ENCODE results near the gene DYNC1H1. TPM values are rescaled to one million over a fixed set of nuclear protein-coding genes. Genes with fewer than 3 reads are reported as not detected.

The DYNC1H1 gene
- total RNA-seq, 1 donor from 2014 or later: 783 TPM

DNA sequence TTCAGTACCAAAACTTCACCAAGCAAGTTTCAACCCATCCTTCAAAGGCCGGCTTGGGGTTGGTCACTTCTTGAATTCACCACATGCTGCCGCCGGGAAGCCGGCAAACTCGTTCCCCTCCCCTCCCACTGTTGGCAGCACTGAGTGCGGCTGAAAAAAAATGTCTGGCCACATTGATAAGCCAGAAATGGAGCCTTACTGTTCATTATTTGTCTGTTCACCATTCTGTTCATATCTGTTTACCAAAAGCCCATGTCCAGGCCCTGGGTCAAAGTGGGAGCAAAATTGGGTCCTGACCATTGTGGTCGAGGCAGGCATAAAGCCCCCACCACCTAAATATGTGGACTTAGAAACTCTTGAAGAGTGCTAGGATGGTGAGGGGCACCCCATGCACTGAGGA is 129.7 kb downstream of the DYNC1H1 start:
- TF ChIP-seq, protein P1, sequence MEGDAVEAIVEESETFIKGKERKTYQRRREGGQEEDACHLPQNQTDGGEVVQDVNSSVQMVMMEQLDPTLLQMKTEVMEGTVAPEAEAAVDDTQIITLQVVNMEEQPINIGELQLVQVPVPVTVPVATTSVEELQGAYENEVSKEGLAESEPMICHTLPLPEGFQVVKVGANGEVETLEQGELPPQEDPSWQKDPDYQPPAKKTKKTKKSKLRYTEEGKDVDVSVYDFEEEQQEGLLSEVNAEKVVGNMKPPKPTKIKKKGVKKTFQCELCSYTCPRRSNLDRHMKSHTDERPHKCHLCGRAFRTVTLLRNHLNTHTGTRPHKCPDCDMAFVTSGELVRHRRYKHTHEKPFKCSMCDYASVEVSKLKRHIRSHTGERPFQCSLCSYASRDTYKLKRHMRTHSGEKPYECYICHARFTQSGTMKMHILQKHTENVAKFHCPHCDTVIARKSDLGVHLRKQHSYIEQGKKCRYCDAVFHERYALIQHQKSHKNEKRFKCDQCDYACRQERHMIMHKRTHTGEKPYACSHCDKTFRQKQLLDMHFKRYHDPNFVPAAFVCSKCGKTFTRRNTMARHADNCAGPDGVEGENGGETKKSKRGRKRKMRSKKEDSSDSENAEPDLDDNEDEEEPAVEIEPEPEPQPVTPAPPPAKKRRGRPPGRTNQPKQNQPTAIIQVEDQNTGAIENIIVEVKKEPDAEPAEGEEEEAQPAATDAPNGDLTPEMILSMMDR (IDR thresholded peaks at IDR 0.05; ENCODE audit: insufficient read depth, low read length, poor library complexity, severe bottlenecking): no peak

DNA sequence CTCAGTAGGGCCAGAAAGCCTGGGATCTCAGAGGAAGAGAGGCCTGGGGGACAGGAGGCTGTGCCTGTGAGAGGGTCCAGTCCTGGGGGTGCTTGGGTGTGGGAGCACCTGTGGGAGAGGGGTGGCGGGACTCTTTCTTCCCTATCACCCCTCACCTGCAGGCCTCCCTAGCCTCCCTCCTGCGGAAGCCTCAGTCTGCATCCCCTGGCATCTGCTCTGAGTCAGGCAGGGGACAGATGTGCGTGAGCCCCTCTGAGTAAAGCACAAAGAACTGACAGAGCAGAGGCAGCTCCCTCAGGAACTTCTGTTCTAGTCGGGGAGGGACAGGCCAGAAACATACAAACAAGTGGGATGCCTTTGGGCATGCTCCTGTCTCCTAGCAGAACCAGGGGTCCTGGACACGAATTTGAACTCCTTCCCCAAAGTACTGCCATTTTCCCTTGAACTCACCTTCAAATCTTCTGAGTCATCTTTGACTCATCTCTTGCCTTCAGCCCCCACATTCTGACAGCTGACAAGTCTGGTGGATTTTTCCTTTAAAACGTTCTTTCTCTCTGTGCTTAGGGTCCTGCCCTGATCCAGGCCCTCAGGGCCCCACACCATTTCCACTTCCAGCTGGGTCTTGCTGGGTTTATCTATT is 131.0 kb downstream of the DYNC1H1 start:
- Histone ChIP-seq H3K36me3 (ENCODE audit: control insufficient read depth, insufficient read depth, low read length) (no peaks in the 10 kb centered on the region), H3K27me3 (ENCODE audit: control insufficient read depth, insufficient read depth, low read length) (no peaks in the 10 kb centered on the region), H3K4me3 (ENCODE audit: low read depth, low read length) (no peak overlapping the region)
- no peak for DNase-seq (ENCODE audit: low read depth)
- TF ChIP-seq, protein P1 (IDR thresholded peaks at IDR 0.05; ENCODE audit: insufficient read depth, low read length, poor library complexity, severe bottlenecking): no peak

More for the DNA sequence above, 129.7 kb downstream of the DYNC1H1 start:
- no peak for DNase-seq (ENCODE audit: low read depth)
- H3K27me3 ChIP-seq (ENCODE audit: control insufficient read depth, insufficient read depth, low read length): no peaks in the 10 kb centered on the region
- H3K36me3 ChIP-seq (ENCODE audit: control insufficient read depth, insufficient read depth, low read length): no peaks in the 10 kb centered on the region
- no peak overlapping the region for H3K4me3 ChIP-seq (ENCODE audit: low read depth, low read length)

DNA sequence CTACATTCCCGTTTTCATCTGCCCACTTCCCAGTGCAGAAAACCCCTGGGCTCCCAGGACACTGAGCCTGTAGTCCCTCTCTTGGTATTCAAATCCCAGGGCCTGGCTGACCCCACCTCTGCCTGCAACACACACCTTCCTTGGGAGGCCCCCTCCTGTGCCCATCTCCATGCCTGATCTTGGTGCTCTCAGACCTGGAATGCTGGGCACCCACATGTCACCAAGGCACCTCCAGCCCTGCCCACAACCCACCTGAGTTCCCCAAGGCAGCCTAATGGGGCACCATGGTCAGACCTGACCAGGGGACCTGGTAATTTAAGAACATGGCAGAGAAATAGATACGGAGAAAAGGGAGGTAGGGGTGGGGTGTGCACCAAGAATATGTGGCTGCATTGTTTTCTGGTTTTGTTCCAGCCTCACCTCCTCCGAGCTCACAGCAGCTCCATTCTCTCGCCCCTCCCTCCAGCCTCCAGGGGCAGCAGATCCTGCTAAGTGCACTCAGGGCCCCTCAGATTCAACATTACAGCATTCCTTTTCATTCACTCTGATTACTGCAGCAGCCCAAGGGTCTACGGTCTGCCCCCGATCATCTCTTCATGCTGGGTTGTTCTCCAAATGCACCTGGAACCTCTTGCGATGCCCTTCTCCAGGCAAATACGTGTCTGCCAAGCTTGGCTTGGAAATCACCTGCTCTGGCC is 131.6 kb downstream of the DYNC1H1 start:
- TF ChIP-seq, protein P1 (IDR thresholded peaks at IDR 0.05; ENCODE audit: insufficient read depth, low read length, poor library complexity, severe bottlenecking): no peak
- H3K4me3 ChIP-seq (ENCODE audit: low read depth, low read length): no peak overlapping the region
- no peaks in the 10 kb centered on the region for H3K36me3 ChIP-seq (ENCODE audit: control insufficient read depth, insufficient read depth, low read length)

DNA sequence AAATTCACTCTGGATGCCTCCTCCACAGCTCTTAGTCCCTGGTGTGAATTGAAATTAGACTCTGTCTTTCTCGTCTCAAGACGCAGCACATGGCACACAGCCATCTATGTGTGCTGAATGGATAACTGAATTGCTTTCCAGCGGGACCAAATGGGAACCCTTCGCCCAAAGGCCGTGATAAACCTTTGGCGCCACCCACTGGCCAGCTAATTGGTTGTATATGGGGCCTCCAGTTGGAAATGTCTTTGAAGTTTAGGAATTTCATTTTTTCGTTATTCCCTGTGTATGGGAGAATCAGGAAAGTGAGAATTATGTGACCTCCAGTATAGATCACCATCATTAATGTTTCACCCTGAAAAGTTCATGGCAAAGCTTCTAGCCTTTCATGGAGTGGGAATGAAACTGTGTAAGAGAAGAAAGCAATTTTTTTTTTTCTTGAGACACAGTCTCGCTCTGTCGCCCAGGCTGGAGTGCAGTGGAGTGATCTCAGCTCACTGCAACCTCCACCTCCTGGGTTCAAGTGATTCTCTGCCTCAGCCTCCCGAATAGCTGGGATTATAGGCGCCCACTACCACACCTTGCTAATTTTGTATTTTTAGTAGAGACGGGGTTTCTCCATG is 132.3 kb downstream of the DYNC1H1 start:
- no peak for DNase-seq (ENCODE audit: low read depth)
- Histone ChIP-seq H3K27me3 (ENCODE audit: control insufficient read depth, insufficient read depth, low read length) (no peaks in the 10 kb centered on the region), H3K36me3 (ENCODE audit: control insufficient read depth, insufficient read depth, low read length) (no peaks in the 10 kb centered on the region), H3K4me3 (ENCODE audit: low read depth, low read length) (no peak overlapping the region)
- TF ChIP-seq, protein P1 (IDR thresholded peaks at IDR 0.05; ENCODE audit: insufficient read depth, low read length, poor library complexity, severe bottlenecking): peak; percentile 77

More for the DNA sequence above, 131.6 kb downstream of the DYNC1H1 start:
- no peaks in the 10 kb centered on the region for H3K27me3 ChIP-seq (ENCODE audit: control insufficient read depth, insufficient read depth, low read length)
- no peak for DNase-seq (ENCODE audit: low read depth)

DNA sequence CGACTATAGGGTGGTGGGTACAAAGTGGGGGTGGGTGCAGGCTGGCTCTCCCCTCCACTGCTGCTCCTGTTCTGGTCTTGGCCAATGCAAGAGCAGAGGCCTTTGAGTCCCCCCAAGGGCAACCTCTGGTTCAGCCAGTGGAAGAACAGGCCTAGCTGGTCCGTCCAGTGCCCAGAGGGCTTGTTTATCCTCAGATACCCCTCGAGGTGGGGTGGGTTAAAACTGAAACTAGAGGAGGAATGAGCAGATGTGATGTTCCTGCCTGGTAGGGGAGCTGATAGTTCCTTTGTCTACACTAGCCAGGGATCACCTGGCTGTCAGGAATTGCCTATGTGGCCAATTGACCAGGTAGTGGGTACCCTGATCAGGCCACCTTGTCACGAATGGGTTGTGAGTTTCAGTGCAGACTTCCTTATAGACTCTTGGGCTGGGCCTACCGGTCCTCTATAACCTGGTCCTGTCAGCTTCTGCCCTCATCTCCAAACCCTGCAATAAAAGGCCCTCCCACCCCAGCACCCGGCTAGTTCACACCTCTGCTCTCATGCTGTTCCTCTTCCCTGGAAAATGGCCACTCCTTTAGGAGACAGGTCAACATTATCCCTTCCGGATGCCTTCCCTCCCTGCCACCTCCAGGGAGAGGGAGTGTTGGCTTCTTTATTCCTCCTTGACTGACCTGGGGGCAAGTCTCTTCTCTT is 133.2 kb downstream of the DYNC1H1 start:
- TF ChIP-seq, protein P1 (IDR thresholded peaks at IDR 0.05; ENCODE audit: insufficient read depth, low read length, poor library complexity, severe bottlenecking): no peak
- Histone ChIP-seq H3K27me3 (ENCODE audit: control insufficient read depth, insufficient read depth, low read length) (no peaks in the 10 kb centered on the region), H3K4me3 (ENCODE audit: low read depth, low read length) (no peak overlapping the region), H3K36me3 (ENCODE audit: control insufficient read depth, insufficient read depth, low read length) (no peaks in the 10 kb centered on the region)
- DNase-seq (ENCODE audit: low read depth): no peak
